SK-N-SH (cell line): ENCODE results near the gene CDKL5.

ENCODE experiments used
- EZH2phosphoT487 ChIP-seq: fragments of 200-600 bp; sonication (generic); IDR thresholded peaks from 2 replicates; pipeline ENCODE4 v1.6.1; 2017; ENCODE audit warnings: low read depth, mixed run types, mild to moderate bottlenecking, antibody characterized with exemption, moderate library complexity, borderline replicate concordance
- FOXM1 ChIP-seq: IDR thresholded peaks from 2 replicates; pipeline ENCODE4 v1.4.0; 2012; ENCODE audit warnings: low read depth, mild to moderate bottlenecking
- POLR2AphosphoS5 ChIP-seq: IDR thresholded peaks from 2 replicates; pipeline ENCODE4 v1.6.1; 2012; ENCODE audit warnings: low read depth, low read length
- SMC3 ChIP-seq: IDR thresholded peaks from 2 replicates; pipeline ENCODE4 v1.6.1; 2012; ENCODE audit warnings: low read depth, low read length, improper control_type of control experiment
- TEAD4 ChIP-seq: IDR thresholded peaks from 2 replicates; pipeline ENCODE4 v1.4.0; 2012; ENCODE audit warnings: mild to moderate bottlenecking, borderline replicate concordance; ENCODE audit not compliant: insufficient read depth
- TF ChIP-seq, protein P1 (sequence below): fragments of 200-600 bp; sonication (generic); IDR thresholded peaks from 2 replicates; pipeline ENCODE4 v1.6.1; 2017; ENCODE audit warnings: antibody characterized with exemption, mild to moderate bottlenecking, moderate library complexity

DNA sequence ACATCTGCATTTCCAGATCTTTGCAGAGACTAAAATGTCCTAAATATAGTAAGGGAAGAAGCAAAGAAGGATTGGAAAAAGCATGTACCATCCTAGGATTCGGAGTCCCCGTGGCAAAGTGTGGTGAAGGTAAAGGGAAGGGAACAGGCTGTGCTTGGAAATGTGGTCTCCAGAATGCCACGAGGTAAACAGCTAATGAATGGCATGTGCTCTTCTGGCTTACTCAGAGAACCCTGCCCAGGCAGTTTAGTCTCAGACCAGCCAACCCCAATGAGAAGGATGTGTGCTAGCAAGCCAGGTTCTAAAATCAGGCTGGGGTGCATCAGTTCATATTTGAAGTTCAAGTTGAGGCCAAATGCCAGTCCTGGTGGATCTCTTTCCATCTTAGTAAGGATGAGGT lies 133.4 kb downstream of the CDKL5 start:
- TF ChIP-seq FOXM1 = no peak
- TF ChIP-seq, protein P1, sequence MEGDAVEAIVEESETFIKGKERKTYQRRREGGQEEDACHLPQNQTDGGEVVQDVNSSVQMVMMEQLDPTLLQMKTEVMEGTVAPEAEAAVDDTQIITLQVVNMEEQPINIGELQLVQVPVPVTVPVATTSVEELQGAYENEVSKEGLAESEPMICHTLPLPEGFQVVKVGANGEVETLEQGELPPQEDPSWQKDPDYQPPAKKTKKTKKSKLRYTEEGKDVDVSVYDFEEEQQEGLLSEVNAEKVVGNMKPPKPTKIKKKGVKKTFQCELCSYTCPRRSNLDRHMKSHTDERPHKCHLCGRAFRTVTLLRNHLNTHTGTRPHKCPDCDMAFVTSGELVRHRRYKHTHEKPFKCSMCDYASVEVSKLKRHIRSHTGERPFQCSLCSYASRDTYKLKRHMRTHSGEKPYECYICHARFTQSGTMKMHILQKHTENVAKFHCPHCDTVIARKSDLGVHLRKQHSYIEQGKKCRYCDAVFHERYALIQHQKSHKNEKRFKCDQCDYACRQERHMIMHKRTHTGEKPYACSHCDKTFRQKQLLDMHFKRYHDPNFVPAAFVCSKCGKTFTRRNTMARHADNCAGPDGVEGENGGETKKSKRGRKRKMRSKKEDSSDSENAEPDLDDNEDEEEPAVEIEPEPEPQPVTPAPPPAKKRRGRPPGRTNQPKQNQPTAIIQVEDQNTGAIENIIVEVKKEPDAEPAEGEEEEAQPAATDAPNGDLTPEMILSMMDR = no peak
- no peak for TF ChIP-seq TEAD4
- no peak for TF ChIP-seq EZH2phosphoT487
- no peak for TF ChIP-seq POLR2AphosphoS5
- no peak for TF ChIP-seq SMC3
